GM23338 (cell line): ENCODE data around the gene SPATA31D1. TPM values are rescaled to one million over a fixed set of nuclear protein-coding genes. Genes with fewer than 3 reads are reported as not detected.

Source experiments
- ATAC-seq: fragments of 200-7000 bp; cut with Tn5 transposase; 3 replicates; pipeline ENCODE4 v1.9.1; 2020
- DNase-seq: peaks from one replicate; pipeline ENCODE4 v3.0.0-alpha.2; 2015; ENCODE audit warnings: low spot score
- H2AFZ ChIP-seq: fragments of 200-600 bp; sonication (generic); 2 replicates; pipeline ENCODE4 v1.8.0; 2016; ENCODE audit warnings: antibody characterized with exemption, mild to moderate bottlenecking, moderate library complexity
- H3F3A ChIP-seq: fragments of 200-600 bp; sonication (generic); replicated peaks from 2 replicates; pipeline ENCODE4 v1.8.0; 2017; ENCODE audit warnings: antibody characterized with exemption, mixed run types, low read depth
- H3K27ac ChIP-seq: fragments of 200-600 bp; sonication (generic); 2 replicates; pipeline ENCODE4 v1.6.1; 2016; ENCODE audit warnings: low read depth
- H3K27me3 ChIP-seq: fragments of 200-600 bp; sonication (generic); 2 replicates; pipeline ENCODE4 v1.8.0; 2016; ENCODE audit warnings: mild to moderate bottlenecking, mixed run types, moderate library complexity; ENCODE audit not compliant: insufficient read depth
- H3K36me3 ChIP-seq: fragments of 200-600 bp; sonication (generic); 2 replicates; pipeline ENCODE4 v1.8.0; 2016; ENCODE audit warnings: mild to moderate bottlenecking; ENCODE audit not compliant: insufficient read depth
- H3K4me1 ChIP-seq: fragments of 200-600 bp; sonication (generic); 2 replicates; pipeline ENCODE4 v1.8.0; 2016; ENCODE audit warnings: mild to moderate bottlenecking, moderate library complexity; ENCODE audit not compliant: insufficient read depth
- H3K4me2 ChIP-seq: fragments of 200-600 bp; sonication (generic); 2 replicates; pipeline ENCODE4 v1.7.1; 2017; ENCODE audit warnings: mixed run types
- H3K4me3 ChIP-seq: fragments of 200-600 bp; sonication (generic); 2 replicates; pipeline ENCODE4 v1.6.1; 2016; ENCODE audit warnings: mixed run types
- H3K79me2 ChIP-seq: fragments of 200-600 bp; sonication (generic); replicated peaks from 2 replicates; pipeline ENCODE4 v1.8.0; 2017; ENCODE audit warnings: mild to moderate bottlenecking; ENCODE audit not compliant: insufficient read depth
- H3K9me2 ChIP-seq: fragments of 200-600 bp; sonication (generic); 2 replicates; pipeline ENCODE4 v1.8.0; 2017; ENCODE audit not compliant: insufficient read depth
- H4K20me1 ChIP-seq: fragments of 200-600 bp; sonication (generic); replicated peaks from 2 replicates; pipeline ENCODE4 v1.8.0; 2017; ENCODE audit warnings: mild to moderate bottlenecking; ENCODE audit not compliant: insufficient read depth
- H3K27ac Mint-ChIP-seq: 2 replicates; pipeline ENCODE4 v1.8.0; 2020; ENCODE audit warnings: inconsistent platforms, mild to moderate bottlenecking, moderate library complexity, mixed read lengths
- H3K27me3 Mint-ChIP-seq: 3 replicates; pipeline ENCODE4 v1.8.0; 2022; ENCODE audit warnings: low read depth, mild to moderate bottlenecking, moderate library complexity, mixed read lengths, inconsistent platforms; ENCODE audit not compliant: insufficient read depth, poor library complexity
- H3K36me3 Mint-ChIP-seq: 3 replicates; pipeline ENCODE4 v1.8.0; 2021; ENCODE audit warnings: low read depth, mild to moderate bottlenecking, inconsistent platforms, moderate library complexity, mixed read lengths
- H3K4me1 Mint-ChIP-seq: 3 replicates; pipeline ENCODE4 v1.8.0; 2020; ENCODE audit warnings: mild to moderate bottlenecking, inconsistent platforms, mixed read lengths
- H3K4me3 Mint-ChIP-seq: 3 replicates; pipeline ENCODE4 v1.8.0; 2021; ENCODE audit warnings: moderate library complexity, mild to moderate bottlenecking, inconsistent platforms, mixed read lengths
- H3K9me3 Mint-ChIP-seq: 3 replicates; pipeline ENCODE4 v1.8.0; 2020; ENCODE audit warnings: moderate library complexity, mild to moderate bottlenecking, inconsistent platforms, mixed read lengths
- CREB1 ChIP-seq: fragments of 250-450 bp; sonication (Bioruptor Pico); IDR thresholded peaks from 2 replicates; pipeline ENCODE4 v1.5.0; 2020; ENCODE audit warnings: low read depth, mild to moderate bottlenecking, moderate library complexity
- CTCF ChIP-seq, 2 experiments: fragments of 200-600 bp in 1 of 2; sonication (generic) in 1 of 2; conservative IDR thresholded peaks; 2 replicates each; pipeline versions ENCODE4 v1.5.1 to v1.6.1; 2016 to 2017; ENCODE audit warnings: antibody characterized with exemption in 2 of 2, low read depth in 2 of 2, mild to moderate bottlenecking in 2 of 2, moderate library complexity in 1 of 2
- ETS1 ChIP-seq: IDR thresholded peaks from 2 replicates; pipeline ENCODE4 v1.6.1; 2016; ENCODE audit warnings: antibody characterized with exemption
- EZH2 ChIP-seq: fragments of 200-600 bp; sonication (generic); IDR thresholded peaks from one replicate; pipeline ENCODE4 v1.8.0; 2017; ENCODE audit warnings: antibody characterized with exemption, mild to moderate bottlenecking, low read depth; ENCODE audit not compliant: unreplicated experiment
- EZH2phosphoT487 ChIP-seq: fragments of 200-600 bp; sonication (generic); IDR thresholded peaks from one replicate; pipeline ENCODE4 v1.8.1; 2018; ENCODE audit warnings: antibody characterized with exemption; ENCODE audit not compliant: unreplicated experiment
- JUNB ChIP-seq: IDR thresholded peaks from one replicate; pipeline ENCODE4 v1.6.1; 2016; ENCODE audit warnings: antibody characterized with exemption; ENCODE audit not compliant: unreplicated experiment
- NANOG ChIP-seq: IDR thresholded peaks from 2 replicates; pipeline ENCODE4 v1.6.1; 2016; ENCODE audit warnings: antibody characterized with exemption, borderline replicate concordance
- POLR2AphosphoS5 ChIP-seq: IDR thresholded peaks from 2 replicates; pipeline ENCODE4 v1.6.1; 2016; ENCODE audit warnings: antibody characterized with exemption, low read depth
- STAT1 ChIP-seq: IDR thresholded peaks from one replicate; pipeline ENCODE4 v1.6.1; 2016; ENCODE audit warnings: antibody characterized with exemption; ENCODE audit not compliant: unreplicated experiment
- ZNF331 ChIP-seq: fragments of 250-450 bp; sonication (Bioruptor Pico); IDR thresholded peaks from 2 replicates; pipeline ENCODE4 v1.5.0; 2020; ENCODE audit warnings: low read depth, mild to moderate bottlenecking, moderate library complexity
- ZNF462 ChIP-seq: fragments of 250-450 bp; sonication (Bioruptor Pico); IDR thresholded peaks from 2 replicates; pipeline ENCODE4 v1.5.0; 2020; ENCODE audit warnings: mild to moderate bottlenecking, moderate library complexity
- polyA plus RNA-seq: library from polyadenylated mRNA; unstranded; fragments of >200 nt; fragmentation: Nextera tagmentation; extraction: Ambion mirVana; gene quantifications from 2 replicates; pipeline ENCODE4 v1.2.1, GENCODE V29; 2016
- total RNA-seq: library from RNA; depleted of rRNA; stranded (reverse); fragments of >200 nt; shearing (Covaris generic); gene quantifications from 2 replicates; pipeline ENCODE4 v1.2.3, GENCODE V29; 2014

The SPATA31D1 gene
- total and polyA plus RNA-seq, 2 experiments from 2014 or later, result not detected

- TF ChIP-seq ZNF462, result no peak
- TF ChIP-seq EZH2, result no peak
Observed at GRCh38 chr9:81980568-81980967, 8.0 kb upstream of the SPATA31D1 start (continued).

GRCh38 chr9:81981883-81982282 is 6.7 kb upstream of the SPATA31D1 start:
- Mint-ChIP-seq H3K36me3 (no peaks in the 10 kb centered on the region), H3K9me3 (no peaks in the 10 kb centered on the region), H3K27ac (no peak overlapping the region), H3K4me3 (no peak overlapping the region), H3K27me3 (no peaks in the 10 kb centered on the region), H3K4me1 (no peaks in the 10 kb centered on the region)
- ATAC-seq (no peak), DNase-seq (no peak)
- Histone ChIP-seq H3F3A (no peaks in the 10 kb centered on the region), H3K4me1 (no peaks in the 10 kb centered on the region), H2AFZ (no peak overlapping the region), H3K4me2 (no peak overlapping the region), H4K20me1 (no peaks in the 10 kb centered on the region), H3K4me3 (no peak overlapping the region), H3K27ac (no peak overlapping the region), H3K79me2 (no peaks in the 10 kb centered on the region), H3K9me2 (no peaks in the 10 kb centered on the region), H3K36me3 (no peaks in the 10 kb centered on the region), H3K27me3 (no peaks in the 10 kb centered on the region)
- TF ChIP-seq STAT1 (no peak), CTCF (conservative IDR thresholded peaks at IDR 0.05; ENCODE audit: low read depth in 2 of 2) (no peak), EZH2 (no peak), POLR2AphosphoS5 (no peak), ZNF331 (CRISPR knock-in tag) (no peak), JUNB (no peak), EZH2phosphoT487 (no peak), NANOG (no peak), CREB1 (no peak), ETS1 (no peak)
